HG02981 (cell line): Measurements from ENCODE around the gene KARS1.

ENCODE experiments used
- ATAC-seq: cut with Tn5 transposase; IDR thresholded peaks from one replicate; pipeline ENCODE4 v1.9.1; 2021; ENCODE audit warnings: mild to moderate bottlenecking, moderate library complexity; ENCODE audit not compliant: unreplicated experiment

Gene KARS1

GRCh38 chr16:75588716-75589115 lies 58.7 kb downstream of the KARS1 start:
- ATAC-seq: no peak

- ATAC-seq: peak; percentile 44
Measured at GRCh38 chr16:75584108-75584507, 63.4 kb downstream of the KARS1 start.

- ATAC-seq: no peak
Measured at GRCh38 chr16:75579281-75579834, 68.1 kb downstream of the KARS1 start.

GRCh38 chr16:75578725-75579124 lies 68.7 kb downstream of the KARS1 start:
- ATAC-seq: no peak

GRCh38 chr16:75578212-75578611 lies 69.3 kb downstream of the KARS1 start:
- no peak for ATAC-seq
